ENCODE measurements around the gene AGK. TPM values are rescaled to one million over a fixed set of nuclear protein-coding genes. Genes with fewer than 3 reads are reported as not detected.
"Not testable (repeated sequence)": the region's sequence is repeated elsewhere in the genome, so short reads cannot be mapped to it uniquely, and the experiment has no call there.

The AGK gene
- total and polyA plus RNA-seq, 9 donors: 15.7 to 23.4 (median 18.4) TPM

DNA sequence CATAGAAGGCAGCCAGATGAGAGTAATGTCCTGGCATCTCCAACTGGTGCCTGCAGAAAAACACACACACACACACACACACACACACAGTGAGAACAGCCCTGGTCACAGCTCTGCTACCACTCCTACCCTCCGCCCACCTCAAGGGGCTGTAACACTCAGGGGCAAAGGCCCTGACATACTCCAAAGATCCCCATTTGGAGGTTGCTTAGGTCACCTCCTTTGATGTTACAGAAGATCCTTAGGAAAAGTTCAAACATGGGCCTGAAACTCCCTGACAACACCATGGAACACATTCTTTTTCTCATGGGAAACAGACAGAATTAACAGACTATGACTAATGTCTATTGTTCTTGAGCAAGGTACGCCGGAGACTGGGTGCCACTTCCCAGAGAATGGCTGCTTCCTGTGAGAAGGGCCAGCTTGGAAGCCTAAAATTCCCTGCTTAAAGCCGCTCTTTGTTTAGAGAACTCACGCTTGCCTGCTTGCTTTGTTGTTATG is 123.0 kb downstream of the AGK start:
- no peak overlapping the region for H3K4me3 ChIP-seq (ENCODE audit: low read length)
- no peak for DNase-seq
- WGBS (ENCODE audit: insufficient coverage): 91% methylated on average over 4 of the region's 5 CpGs
- H3K9me3 ChIP-seq (replicated peaks; ENCODE audit: control insufficient read depth, low read depth, low read length): peaks cover 3% of the 10 kb centered on the region
- no peaks in the 10 kb centered on the region for H3K4me1 ChIP-seq (ENCODE audit: control insufficient read depth, insufficient read depth, low read length)
- peak overlapping the region; percentile 24 for H3K27ac ChIP-seq (ENCODE audit: low read length)
- no peaks in the 10 kb centered on the region for H3K27me3 ChIP-seq (ENCODE audit: control insufficient read depth, insufficient read depth, low read length)
- H3K36me3 ChIP-seq (ENCODE audit: control insufficient read depth, insufficient read depth, low read length): peaks cover 3% of the 10 kb centered on the region

DNA sequence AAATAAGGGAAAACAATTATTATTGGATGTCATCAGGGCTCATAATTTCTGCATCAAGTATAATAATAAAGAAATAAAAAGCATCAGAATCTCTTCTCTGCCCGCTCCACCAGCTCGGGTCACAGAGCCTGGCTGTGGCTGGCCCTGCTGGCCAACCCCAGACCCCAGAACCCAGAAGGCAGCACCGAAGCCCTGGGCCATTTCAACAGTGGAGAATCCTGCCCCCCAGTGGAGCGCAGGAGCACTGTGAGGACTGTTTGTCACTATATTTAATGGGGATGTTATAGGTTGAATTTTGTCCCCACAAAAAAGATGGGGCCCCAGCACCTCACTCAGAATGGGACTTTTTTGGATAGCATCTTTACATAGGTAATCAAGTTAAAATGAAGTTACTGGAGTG is 123.5 kb downstream of the AGK start:
- H3K4me3 ChIP-seq (ENCODE audit: low read length): no peak overlapping the region

DNA sequence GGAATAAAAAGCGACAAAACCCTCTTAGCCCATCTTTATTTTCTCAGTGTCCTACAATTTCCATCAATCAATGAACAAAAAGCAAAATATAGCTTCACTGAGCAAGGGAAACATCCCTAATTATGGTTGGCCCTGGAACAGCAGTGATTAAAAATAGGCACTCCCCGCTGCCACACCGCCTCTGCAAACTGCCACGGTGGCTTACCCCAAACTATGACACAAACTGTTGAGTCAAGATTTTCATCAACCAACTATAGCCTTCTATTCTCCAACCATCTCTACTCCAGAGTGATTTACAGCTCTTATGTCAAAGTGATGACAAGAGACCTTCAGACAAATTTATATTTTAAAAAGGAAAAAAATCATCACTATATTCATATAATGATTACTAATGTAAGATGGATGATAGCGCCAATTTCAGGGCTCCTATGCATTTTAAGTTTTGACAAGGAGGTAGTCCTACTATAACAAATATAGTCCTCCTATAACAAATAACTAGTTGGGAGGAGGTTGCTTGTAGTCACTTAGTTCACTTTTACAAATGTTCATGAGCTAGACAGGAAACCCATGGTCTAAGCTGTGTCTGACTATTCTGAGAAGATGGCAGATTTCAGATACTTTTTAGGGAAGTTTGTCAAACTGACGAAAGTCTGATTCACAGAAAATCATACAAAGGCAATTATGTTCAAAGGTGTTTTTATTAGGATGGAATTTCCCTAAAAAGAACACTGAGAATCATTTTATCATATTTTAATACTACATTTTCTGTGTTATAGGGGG is 124.4 kb downstream of the AGK start:
- peaks cover 3% of the 10 kb centered on the region for H3K9me3 ChIP-seq (replicated peaks; ENCODE audit: control insufficient read depth, low read depth, low read length)
- DNase-seq: peak; percentile 39
- H3K4me1 ChIP-seq (ENCODE audit: control insufficient read depth, insufficient read depth, low read length): no peaks in the 10 kb centered on the region
- H3K4me3 ChIP-seq (ENCODE audit: low read length): no peak overlapping the region
- no peaks in the 10 kb centered on the region for H3K27me3 ChIP-seq (ENCODE audit: control insufficient read depth, insufficient read depth, low read length)
- H3K27ac ChIP-seq (ENCODE audit: low read length): no peak overlapping the region
- WGBS (ENCODE audit: insufficient coverage): 90% methylated on average over 4 of the region's 6 CpGs
- peaks cover 4% of the 10 kb centered on the region for H3K36me3 ChIP-seq (ENCODE audit: control insufficient read depth, insufficient read depth, low read length)

More for the DNA sequence above, 123.5 kb downstream of the AGK start:
- WGBS (ENCODE audit: insufficient coverage): 65% methylated on average over 3 of the region's 4 CpGs
- no peaks in the 10 kb centered on the region for H3K4me1 ChIP-seq (ENCODE audit: control insufficient read depth, insufficient read depth, low read length)
- H3K36me3 ChIP-seq (ENCODE audit: control insufficient read depth, insufficient read depth, low read length): peaks cover 3% of the 10 kb centered on the region
- H3K27ac ChIP-seq (ENCODE audit: low read length): peak overlapping the region; percentile 24
- no peak for DNase-seq
- H3K9me3 ChIP-seq (replicated peaks; ENCODE audit: control insufficient read depth, low read depth, low read length): peaks cover 3% of the 10 kb centered on the region
- H3K27me3 ChIP-seq (ENCODE audit: control insufficient read depth, insufficient read depth, low read length): no peaks in the 10 kb centered on the region

DNA sequence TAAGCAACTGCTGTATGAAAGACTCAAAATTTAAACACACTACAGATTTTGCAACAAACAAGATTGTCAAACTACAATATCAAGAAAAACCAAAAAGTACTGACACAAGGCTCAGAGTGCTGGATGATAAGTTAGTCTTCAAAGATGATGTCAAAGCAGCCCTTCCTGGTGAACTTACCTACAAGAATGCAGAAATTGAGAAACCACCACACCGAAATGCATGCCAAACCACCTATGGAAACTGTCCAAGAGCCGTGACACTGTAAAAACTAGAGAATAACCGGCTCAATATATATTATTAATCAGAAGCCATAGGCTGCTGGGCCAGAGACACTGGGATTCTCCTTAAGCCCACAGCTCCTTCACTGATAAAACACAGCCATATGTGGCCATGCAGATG is 125.4 kb downstream of the AGK start:
- no peaks in the 10 kb centered on the region for H3K27me3 ChIP-seq (ENCODE audit: control insufficient read depth, insufficient read depth, low read length)
- peaks cover 6% of the 10 kb centered on the region for H3K36me3 ChIP-seq (ENCODE audit: control insufficient read depth, insufficient read depth, low read length)
- no peak overlapping the region for H3K27ac ChIP-seq (ENCODE audit: low read length)
- H3K4me1 ChIP-seq (ENCODE audit: control insufficient read depth, insufficient read depth, low read length): no peaks in the 10 kb centered on the region
- no peak overlapping the region for H3K4me3 ChIP-seq (ENCODE audit: low read length)
- peaks cover 3% of the 10 kb centered on the region for H3K9me3 ChIP-seq (replicated peaks; ENCODE audit: control insufficient read depth, low read depth, low read length)
- DNase-seq: no peak
- 94% methylated on average over 3 of the region's 3 CpGs for whole genome bisulfite sequencing (ENCODE audit: insufficient coverage)

DNA sequence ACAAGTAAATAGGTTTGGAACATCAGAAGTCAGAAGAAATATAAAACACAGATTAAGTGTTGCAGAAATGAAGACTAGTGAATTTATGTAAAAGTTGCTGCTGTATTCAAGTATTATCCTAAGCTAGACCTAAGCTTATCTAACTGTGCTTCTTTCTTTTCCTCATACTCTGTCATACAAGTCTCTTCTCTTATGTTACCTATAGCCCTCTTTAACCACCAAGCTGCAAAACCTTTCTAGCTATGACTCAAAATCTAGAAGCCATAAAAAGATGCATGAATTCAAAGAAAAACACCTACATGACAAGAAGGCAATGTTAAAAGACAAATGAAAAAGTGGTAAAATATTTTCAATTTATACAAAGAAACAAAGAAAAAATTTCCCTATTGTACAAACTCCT is 127.8 kb downstream of the AGK start:
- Histone ChIP-seq H3K4me3 (ENCODE audit: low read length) (no peak overlapping the region), H3K9me3 (replicated peaks; ENCODE audit: control insufficient read depth, low read depth, low read length) (no peaks in the 10 kb centered on the region), H3K27ac (ENCODE audit: low read length) (no peak overlapping the region), H3K4me1 (ENCODE audit: control insufficient read depth, insufficient read depth, low read length) (no peaks in the 10 kb centered on the region), H3K27me3 (ENCODE audit: control insufficient read depth, insufficient read depth, low read length) (no peaks in the 10 kb centered on the region), H3K36me3 (ENCODE audit: control insufficient read depth, insufficient read depth, low read length) (peaks cover 10% of the 10 kb centered on the region)
- no peak for DNase-seq

DNA sequence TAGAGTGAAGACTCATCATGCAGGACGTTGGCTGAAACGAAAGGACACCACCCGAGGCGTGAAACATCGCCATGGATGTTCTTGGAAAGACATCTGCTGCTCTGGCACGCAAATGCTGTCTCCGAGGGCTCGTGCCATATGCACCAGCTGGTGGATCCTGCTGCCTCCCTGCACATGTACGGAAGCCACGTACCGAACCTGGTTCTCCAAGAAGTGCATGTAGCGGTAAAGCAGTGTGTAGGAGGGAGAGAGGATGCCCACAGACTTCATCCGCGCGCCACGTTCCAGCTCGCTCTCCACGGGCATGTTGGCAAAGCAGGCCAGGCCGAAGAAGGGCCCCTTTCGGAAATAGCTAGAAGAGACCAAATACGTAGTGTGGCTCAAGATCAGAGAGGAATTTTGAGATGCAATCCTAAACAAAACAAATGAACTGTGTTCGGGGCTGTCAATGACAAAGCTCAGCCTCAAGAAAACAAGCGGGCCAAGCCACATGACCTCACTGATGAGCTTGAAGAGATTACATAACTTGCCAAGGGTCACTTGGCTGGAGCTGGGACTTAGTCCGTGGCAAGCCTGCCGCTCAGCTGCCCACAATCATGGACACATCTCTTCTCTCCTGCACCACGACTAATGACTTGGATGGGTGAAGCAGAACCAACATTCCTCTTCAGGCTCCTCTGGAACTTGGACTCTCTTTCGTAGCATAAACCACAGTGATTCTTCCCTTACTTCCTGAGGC is 134.2 kb downstream of the AGK start:
- no peaks in the 10 kb centered on the region for H3K27me3 ChIP-seq (ENCODE audit: control insufficient read depth, insufficient read depth, low read length)
- peak overlapping the region; percentile 74 for H3K27ac ChIP-seq (ENCODE audit: low read length)
- H3K4me1 ChIP-seq (ENCODE audit: control insufficient read depth, insufficient read depth, low read length): no peaks in the 10 kb centered on the region
- 77% methylated on average over 26 of the region's 27 CpGs for WGBS (ENCODE audit: insufficient coverage)
- peak; percentile 72 for DNase-seq
- H3K36me3 ChIP-seq (ENCODE audit: control insufficient read depth, insufficient read depth, low read length): peaks cover 13% of the 10 kb centered on the region
- H3K4me3 ChIP-seq (ENCODE audit: low read length): no peak overlapping the region
- H3K9me3 ChIP-seq (replicated peaks; ENCODE audit: control insufficient read depth, low read depth, low read length): no peaks in the 10 kb centered on the region

DNA sequence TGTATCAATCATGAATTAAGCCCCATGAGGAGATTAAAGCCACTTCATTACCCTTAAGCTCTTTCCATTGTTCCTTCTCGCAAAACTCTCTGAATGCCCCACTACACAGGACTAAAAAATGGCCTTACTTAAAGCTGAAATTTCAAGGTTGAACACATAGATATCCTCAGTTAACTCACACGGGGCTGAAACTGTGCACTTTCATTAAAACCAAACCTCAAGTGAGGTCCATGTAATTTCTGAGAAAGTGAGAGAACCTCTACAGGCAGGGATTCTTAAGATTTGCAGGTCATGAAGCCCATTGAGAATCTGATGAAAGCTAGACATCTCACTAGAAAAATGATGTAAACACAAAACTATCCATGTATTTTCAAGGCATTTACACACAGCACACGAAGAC is 134.9 kb downstream of the AGK start:
- no peaks in the 10 kb centered on the region for H3K9me3 ChIP-seq (replicated peaks; ENCODE audit: control insufficient read depth, low read depth, low read length)
- peaks cover 10% of the 10 kb centered on the region for H3K36me3 ChIP-seq (ENCODE audit: control insufficient read depth, insufficient read depth, low read length)
- no peaks in the 10 kb centered on the region for H3K27me3 ChIP-seq (ENCODE audit: control insufficient read depth, insufficient read depth, low read length)
- H3K4me3 ChIP-seq (ENCODE audit: low read length): no peak overlapping the region
- no peaks in the 10 kb centered on the region for H3K4me1 ChIP-seq (ENCODE audit: control insufficient read depth, insufficient read depth, low read length)
- no peak overlapping the region for H3K27ac ChIP-seq (ENCODE audit: low read length)
- 100% methylated on average over 1 of the region's 3 CpGs for WGBS (ENCODE audit: insufficient coverage)
- no peak for DNase-seq

DNA sequence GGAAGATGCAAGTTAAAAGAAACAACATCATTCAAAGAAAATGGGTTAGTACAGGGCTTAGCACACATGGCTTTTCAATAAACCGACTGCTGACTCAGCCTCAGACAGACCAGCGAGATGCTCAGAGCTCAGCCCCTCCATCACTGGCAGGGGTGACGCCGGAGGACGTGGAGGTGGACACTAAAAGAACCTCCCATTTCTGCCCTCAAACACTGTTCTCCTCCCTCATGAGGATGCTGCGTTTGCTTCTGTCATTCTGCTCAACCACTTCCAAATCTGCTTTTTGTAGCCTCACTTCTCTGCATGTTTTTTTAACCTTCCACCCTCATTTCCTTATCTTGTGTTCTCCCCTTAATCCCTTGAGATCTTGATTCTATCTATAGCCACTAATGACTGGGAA is 135.5 kb downstream of the AGK start:
- Histone ChIP-seq H3K4me1 (ENCODE audit: control insufficient read depth, insufficient read depth, low read length) (no peaks in the 10 kb centered on the region), H3K27ac (ENCODE audit: low read length) (no peak overlapping the region), H3K4me3 (ENCODE audit: low read length) (no peak overlapping the region), H3K9me3 (replicated peaks; ENCODE audit: control insufficient read depth, low read depth, low read length) (no peaks in the 10 kb centered on the region), H3K27me3 (ENCODE audit: control insufficient read depth, insufficient read depth, low read length) (no peaks in the 10 kb centered on the region), H3K36me3 (ENCODE audit: control insufficient read depth, insufficient read depth, low read length) (peaks cover 8% of the 10 kb centered on the region)
- no peak for DNase-seq
- WGBS (ENCODE audit: insufficient coverage): 74% methylated on average over 6 of the region's 6 CpGs

DNA sequence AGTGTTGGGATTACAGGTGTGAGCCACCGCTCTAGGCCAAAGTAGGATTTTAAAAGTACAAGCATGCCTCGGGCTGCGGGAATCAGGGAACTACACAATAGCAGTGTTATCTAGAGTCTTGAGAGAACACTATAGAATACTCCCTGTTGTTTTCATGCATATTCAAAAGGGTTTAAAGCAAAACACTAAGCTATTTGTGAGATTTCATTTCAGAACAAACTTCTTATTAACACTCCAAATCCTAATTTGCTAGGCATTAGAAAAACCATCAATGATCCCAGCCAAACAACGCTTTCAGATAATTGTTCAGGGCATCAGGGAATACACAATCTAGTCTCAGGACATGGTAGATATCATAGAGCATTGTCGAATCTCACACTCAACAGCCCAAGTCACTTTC is 136.8 kb downstream of the AGK start:
- H3K9me3 ChIP-seq (replicated peaks; ENCODE audit: control insufficient read depth, low read depth, low read length): no peaks in the 10 kb centered on the region
- H3K27ac ChIP-seq (ENCODE audit: low read length): no peak overlapping the region
- no peaks in the 10 kb centered on the region for H3K4me1 ChIP-seq (ENCODE audit: control insufficient read depth, insufficient read depth, low read length)
- no CpG with 5 or more reads among the region's 5 CpGs for WGBS (ENCODE audit: insufficient coverage)
- H3K36me3 ChIP-seq (ENCODE audit: control insufficient read depth, insufficient read depth, low read length): peaks cover 4% of the 10 kb centered on the region
- no peaks in the 10 kb centered on the region for H3K27me3 ChIP-seq (ENCODE audit: control insufficient read depth, insufficient read depth, low read length)
- no peak overlapping the region for H3K4me3 ChIP-seq (ENCODE audit: low read length)
- DNase-seq: no peak

DNA sequence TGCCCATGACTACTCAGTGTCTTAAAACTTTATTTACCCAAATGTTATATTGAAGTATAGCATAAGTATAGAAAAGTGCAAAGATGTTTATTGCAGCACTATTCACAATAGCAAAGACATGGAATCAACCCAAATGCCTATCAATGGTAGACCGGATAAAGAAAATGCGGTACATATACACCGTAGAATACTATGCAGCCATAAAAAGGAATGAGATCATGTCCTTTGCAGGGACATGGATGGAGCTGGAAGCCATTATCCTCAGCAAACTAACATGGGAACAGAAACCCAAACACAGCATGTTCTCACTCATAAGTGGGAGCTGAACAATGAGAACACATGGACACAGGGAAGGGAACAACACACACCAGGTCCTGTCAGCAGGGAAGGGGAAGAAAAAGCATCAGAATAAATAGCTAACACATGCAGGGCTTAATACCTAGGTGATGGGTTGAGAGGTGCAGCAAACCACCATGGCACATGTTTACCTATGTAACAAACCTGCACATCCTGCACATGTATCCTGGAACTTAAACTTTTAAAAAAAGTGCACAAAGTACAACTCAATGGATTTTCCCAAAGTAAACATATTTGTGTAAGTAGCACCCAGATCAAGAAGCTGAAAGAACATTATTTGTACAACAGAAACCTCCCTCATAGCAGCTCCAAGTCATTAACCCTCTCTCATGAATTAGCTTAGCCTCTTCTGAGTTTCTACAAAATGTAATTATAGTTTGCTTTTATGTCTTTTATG is 138.0 kb downstream of the AGK start:
- H3K27ac ChIP-seq (ENCODE audit: low read length); H3K27me3 ChIP-seq (ENCODE audit: control insufficient read depth, insufficient read depth, low read length); H3K36me3 ChIP-seq (ENCODE audit: control insufficient read depth, insufficient read depth, low read length); H3K9me3 ChIP-seq (replicated peaks; ENCODE audit: control insufficient read depth, low read depth, low read length); H3K4me1 ChIP-seq (ENCODE audit: control insufficient read depth, insufficient read depth, low read length); H3K4me3 ChIP-seq (ENCODE audit: low read length); DNase-seq: not testable (repeated sequence)
- no CpG with 5 or more reads among the region's 3 CpGs for WGBS (ENCODE audit: insufficient coverage)

All from muscle of leg (tissue), 11 donors.